Measurements from ENCODE around the gene RBM12.
"Not testable (repeated sequence)": the region's sequence is repeated elsewhere in the genome, so short reads cannot be mapped to it uniquely, and the experiment has no call there.

Gene RBM12

DNA sequence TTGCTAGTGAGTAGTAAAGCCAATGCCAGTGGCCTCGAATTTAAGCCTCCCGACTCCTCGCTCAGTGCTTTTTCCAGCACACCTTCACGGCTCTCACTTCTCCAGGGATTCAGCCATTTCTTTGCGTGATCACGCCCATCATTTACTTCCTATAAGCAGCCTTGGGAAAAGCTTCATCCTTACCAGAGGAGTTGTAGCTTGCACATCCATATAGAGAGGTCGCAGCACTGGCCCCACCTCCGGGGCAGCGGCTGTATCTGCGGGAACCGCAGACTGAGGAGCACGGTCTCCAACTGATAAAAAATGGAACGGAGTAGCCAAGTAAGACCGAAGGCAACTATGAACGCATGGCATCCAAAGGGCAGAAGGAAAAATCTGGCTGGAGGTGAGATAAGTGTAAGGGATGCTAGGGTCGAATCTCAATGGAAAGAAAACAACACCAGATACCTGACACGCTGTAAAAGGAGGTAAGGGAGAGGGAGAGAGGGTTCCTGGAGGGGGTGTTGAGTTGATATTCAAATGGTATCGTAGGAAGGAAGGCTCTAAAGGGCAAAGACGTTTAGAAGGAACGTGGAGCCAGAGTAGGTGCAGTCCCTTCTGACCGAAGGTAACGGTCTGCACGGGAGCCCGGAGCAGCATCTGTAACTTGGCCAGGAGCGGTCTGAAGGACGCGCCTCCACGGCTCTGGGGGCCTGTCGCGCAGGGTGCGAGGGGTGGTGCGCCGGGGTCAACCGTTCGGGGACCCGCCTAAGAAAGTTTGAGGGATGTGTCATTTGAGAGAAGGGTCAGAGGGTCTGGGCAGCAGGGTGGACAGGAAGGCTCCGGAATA is 33.8 kb upstream of the RBM12 start:
- no peak for DNase-seq

DNA sequence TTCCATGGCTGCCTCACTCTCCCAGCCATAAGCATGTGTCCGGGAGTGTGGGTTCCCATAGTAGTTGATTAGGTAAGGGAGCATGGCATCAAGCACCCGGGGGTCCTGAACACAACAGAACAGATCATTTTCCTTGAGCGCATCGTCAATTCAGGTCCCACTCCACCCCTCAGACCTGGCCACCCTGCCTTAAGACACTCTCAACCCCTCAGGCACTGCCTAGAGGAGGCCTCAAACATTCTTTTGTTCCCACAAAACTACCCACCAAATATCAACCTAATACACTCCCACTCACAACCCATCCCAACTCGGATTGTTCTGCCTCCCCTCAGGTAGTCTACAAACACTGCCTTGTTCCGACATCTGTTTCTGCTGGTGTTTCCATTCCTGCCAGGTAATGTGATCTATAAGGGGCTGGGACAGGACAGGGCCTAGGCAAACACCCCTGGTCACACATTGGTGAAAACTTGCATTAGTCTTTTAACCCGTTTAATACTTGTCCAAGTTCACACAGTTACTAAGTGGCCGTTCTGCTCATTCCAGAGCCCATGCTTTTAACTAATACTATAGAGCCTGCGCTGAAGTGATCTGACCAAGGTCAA is 33.1 kb upstream of the RBM12 start:
- no peak for DNase-seq

DNA sequence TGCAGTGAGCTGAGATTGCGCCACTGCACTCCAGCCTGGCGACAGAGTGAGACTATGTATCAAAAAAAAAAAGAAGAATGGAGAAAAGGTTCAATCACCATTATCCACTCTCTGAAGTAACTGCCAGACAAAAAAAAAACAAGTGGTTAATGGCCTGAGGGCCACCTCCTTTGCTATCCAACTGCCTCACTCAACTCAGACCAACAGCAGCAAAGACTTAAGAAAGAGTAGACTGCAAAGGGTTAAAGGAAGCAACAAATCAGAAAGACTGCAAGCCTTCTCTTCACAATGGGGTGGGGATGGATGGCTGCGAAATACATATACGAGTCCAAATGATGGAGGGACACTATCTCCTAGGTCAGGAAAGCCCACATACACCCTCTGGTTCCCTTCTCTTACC is 31.3 kb upstream of the RBM12 start:
- DNase-seq, result no peak

DNA sequence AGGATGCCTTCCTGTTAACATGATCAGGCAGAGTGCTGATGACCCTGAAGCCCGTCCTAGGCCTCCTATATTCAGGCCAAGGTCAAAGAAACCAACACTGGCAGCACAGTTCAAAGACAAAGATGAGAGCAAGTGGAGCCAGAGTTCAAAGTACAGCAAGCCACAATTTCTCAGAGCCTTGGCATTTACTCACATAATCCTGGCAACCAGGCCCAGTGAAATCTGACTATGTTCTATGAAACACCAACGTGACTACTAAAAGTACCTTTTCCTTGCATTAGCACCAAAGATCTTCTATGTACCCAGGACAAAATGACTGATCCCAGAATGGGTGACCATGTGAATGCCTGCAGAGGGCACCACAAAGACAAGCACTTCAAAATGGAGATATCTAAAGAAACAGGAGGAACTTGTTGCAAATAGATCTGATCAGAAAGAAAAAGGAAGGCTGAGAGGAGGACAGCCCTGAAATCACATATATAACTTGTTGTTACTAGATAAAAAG is 30.6 kb upstream of the RBM12 start:
- no peak for DNase-seq

DNA sequence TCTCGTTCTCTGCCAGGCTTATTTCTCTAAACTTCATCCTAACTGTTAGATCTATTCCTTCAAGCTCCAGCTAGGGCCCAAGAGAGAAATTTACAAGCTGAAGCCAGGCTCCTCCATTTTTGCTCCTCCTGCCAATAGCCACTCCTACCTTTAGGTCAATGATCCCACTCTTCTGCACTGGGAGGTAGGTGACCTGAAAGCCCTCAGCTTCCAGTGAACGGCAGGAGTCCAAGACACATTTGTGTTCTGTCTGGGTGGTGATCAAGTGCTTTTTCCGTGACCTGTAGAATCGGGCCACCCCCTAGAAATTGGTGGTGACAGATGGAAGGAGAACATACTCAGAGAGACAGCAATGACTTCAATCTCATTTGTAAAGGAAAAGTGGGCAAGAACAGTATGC is 25.6 kb upstream of the RBM12 start:
- no peak for DNase-seq

DNA sequence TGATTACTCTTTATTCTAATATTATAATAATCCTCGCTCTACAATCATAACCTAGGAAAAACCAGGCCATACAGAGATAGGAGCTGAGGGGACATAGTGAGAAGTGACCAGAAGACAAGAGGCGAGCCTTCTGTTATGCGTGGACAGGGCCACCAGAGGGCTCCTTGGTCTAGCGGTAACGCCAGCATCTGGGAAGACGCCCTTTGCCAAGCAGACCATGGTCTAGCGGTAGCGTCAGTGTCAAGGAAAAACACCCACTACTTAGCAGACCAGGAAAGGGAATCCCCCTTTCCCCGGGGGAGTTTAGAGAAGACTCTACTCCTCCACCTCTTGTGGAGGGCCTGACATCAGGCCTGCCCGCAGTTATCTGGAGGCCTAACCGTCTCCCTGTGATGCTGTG is 22.2 kb upstream of the RBM12 start:
- DNase-seq, result not testable (repeated sequence)

DNA sequence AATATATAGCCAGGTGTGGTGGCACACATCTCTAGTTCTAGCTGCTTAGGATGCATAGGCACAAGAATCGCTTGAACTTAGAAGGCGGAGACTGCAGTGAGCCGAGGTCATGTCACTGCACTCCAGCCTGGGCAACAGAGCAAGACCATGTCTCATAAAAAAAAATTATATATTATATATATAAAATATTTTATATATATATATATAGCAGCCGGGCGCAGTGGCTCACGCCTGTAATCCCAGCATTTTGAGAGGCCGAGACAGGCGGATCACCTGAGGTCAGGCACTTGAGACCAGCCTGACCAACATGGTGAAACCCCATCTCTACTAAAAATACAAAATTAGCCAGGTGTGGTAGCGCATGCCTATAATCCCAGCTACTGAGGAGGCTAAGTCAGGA is 20.7 kb upstream of the RBM12 start:
- not testable (repeated sequence) for DNase-seq

DNA sequence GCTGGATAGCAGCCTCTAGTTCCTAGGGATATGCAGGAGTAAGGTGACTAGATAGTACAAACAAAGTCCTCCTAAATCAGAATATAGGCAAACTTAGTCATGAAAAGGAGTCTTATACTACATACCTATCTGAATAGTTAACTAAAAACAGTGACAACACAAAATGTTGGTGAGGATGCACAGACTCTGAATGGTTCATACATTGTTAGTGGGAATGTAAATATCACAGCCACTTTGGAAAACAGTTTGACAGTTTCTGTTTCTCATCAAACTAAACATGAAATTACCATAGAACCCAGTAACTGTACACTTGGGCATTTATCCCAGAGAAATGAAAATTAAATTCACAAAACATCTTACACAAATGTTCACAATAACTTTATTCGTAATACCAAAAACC is 17.3 kb upstream of the RBM12 start:
- DNase-seq, result no peak

DNA sequence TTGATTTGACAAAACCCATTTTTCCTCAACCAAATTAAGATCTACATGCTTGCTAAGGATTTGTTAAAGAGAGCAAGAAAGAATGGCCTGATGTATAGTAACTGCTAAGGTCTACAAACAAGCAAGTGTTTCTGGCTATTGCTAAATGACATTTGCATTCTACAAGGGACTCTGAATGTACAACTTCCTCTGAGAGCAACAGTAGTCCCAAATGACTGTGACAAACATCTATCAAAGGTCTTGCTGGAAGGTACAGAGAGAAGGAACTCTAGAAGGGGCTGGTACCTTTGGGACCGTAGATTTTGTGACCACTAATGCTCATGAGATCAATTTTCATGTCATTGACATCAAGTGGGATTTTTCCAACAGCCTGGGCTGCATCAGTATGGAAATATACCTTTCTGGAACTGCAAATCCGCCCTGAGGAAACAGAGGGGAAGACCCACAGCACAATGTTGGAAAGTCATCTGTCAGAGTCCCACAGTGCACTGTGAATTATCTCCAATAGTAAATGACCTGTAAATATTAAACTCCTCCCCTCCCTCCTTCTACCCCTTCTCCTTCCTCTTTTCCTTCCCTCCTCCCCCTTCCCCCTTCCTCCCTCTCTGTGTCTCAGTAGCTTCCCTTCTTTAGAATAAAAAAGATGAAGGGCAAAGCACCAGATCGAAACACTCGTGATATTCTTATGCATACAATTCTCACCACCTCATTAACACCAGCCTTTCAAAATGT is 15.9 kb upstream of the RBM12 start:
- DNase-seq, result no peak

DNA sequence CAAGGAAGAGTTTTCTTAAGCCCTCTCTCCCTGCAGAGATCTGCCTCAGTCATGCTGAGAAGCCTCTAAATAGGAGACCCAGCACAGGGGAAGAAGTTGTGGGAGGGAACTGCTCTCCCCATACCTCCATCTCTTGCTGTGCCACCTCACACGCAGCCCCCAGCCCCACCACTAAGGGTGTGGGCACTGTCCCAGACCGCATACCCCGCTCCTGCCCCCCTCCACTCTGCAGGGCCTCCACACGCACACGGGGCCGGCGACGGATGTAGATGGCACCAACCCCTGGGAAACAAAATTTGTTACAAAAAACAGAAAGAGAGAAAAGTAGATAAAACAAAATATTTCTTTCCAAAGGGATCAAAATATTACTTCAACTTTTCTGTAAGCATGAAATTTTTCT is 10.2 kb upstream of the RBM12 start:
- no peak for DNase-seq

DNA sequence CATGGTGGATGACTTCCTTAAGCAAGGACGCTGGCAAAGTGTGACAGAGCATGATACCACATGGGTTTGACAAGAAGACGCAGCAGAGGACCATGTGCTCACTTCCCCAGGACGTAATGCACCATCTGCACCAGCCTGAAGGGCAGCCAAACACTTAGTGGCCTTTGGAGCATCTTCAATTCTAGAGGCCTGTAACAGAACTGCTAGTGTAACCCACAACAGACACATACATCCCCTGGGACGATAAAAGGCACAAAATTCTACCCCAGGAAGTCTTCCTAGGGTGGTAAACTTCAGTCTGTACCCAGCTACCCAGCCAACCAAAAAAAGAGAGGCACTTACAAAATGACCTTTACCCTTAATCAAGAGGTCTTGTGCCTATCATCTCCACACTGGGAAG is 9.2 kb upstream of the RBM12 start:
- DNase-seq, result no peak

DNA sequence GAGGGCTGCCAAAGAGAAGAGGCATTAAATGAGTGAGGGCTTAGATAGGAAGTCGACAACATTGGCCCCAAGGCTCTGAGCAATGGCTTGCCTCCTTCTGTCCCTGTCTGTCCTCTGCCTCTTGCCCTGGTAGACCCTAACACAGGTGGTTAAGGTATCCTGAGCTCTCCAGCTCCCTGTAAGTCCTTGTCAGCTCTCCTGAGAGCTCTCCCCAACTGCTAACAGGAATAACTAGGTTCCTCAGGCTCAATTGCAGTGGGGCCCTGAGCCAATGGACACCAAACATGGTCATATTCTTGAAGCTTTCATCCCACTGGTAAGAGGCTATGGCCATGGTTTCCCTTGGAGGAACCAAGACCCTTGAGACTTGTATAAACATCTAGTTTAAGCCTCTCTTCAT is 5.0 kb upstream of the RBM12 start:
- DNase-seq, result no peak

DNA sequence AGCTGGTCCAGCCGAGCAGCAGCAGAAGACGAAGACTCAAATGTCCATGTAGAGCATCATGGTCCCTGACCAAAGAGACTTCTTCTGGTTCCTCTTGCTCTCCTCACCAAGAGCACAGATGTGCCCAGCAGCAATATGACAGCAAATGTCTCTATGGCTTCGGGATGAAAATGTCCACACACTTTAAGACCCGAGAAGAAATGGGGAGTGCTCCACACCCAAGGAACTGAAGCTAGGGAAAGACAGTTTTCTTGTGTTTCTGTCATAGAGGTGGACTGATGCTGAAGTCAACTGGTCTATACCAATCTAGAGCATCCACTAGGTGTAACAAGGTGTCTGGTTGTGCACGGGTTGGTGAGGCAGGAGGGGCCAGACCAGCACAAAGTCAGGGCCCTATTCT is 4.5 kb upstream of the RBM12 start:
- no peak for DNase-seq

DNA sequence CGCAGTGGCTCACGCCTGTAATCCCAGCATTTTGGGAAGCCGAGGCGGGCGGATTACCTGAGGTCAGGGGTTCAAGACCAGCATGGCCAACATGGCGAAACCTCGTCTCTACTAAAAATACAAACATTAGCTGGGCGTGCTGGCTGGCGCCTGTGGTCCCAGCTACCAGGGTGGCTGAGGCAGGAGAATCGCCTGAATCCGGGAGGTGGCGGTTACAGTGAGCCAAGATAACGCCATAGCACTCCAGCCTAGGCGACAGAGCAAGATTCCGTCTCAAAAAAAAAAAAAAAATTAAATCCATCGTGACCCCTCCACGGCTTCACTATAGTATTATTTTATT is 1.2 kb upstream of the RBM12 start:
- no peak for DNase-seq

DNA sequence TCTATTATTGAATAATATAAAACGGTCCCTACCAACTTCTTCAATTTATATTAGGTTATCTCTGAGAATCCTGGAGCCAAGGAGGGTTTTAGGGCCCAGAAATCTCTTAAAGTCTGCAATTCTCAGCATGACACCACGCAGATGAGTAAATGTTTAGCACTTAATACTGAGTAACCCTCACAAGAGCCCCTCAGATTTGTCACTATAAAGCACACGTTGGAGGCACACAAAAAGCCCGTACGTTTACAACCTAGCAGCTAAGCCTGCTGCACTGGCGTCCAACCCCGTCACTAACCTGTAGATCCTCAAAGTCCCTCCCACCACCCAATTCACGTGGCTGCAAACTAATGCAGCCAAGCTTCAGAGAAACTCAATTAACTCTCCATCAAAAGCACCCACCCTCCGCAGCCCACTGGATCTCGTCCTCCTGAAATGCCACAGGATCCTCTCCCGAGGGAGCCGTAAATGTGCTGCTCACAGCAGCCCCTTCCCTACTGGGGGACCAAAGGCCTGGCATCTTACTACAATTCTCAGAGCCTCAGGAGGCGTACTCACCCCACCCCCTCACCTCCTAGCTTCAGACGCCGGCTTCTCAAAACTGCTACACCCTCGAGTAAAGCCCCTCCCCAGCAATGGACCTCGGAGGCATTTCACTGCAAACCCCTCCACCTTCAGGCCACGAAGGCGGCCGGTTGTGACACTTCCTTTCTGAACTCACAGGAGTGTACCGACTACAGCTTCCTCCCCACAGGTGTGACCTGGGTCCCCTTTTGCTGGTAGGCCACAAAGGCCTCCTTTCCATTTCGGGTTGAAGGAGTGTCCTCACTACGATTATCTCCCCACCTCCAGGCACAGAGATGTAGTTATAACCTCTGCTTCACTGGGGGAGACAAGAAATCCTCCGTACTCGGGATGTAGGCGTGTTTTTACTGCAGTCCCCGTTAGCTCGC is 909 bp downstream of the RBM12 start:
- DNase-seq, result peak; percentile 21

DNA sequence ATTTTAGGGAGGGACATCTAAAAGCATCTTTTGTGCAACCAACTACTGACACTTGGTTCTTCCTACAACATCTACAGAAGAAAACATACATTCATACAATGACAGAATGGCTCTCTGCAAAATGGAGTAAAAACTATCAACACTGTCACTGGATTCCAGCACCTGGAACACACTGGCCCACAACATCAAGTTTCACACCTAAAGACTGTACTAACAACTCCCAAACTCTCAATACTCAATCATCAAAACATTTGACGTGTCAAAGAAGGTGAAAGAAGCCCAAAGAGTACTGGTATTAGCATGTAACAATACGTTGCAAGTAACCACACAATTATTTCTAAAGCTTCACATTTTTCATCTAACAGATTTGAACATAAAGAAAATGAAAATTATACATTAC is 2.1 kb downstream of the RBM12 start:
- DNase-seq, result no peak

DNA sequence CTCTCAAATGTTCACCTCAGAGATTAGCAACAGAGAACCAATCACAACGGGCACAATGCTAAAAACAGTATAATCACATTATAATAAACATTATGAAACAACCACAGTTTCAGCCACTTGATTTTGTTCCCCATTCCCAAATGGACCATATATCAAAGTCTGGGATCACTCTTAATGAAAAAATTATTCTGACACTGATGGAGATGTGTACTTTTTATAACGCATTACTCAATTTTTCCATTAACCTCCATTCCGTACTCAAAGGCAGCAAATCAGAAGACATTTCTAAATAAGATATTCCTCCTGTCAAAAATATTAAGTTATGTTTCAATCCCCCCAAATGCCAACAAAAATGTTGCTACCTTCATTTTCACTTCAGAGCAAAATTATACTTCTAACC is 2.8 kb downstream of the RBM12 start:
- no peak for DNase-seq

DNA sequence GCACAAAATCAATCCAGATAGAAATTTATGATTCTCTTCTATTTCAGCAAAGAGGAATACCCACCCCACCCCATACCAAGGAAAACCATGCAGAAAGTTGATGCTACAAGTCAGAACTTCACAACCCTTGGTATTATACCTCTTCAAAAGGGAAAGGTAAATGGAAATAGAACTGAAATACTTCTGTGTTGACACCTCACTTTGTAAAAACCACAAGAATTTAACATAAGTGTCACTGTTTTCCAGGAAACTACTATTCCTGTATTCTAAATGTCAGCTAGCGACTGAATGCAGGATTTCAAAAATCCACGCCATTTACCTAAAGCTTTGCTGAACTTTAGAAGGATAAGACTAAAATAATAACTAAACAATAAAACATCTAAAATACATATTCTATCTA is 3.6 kb downstream of the RBM12 start:
- peak; percentile 16 for DNase-seq

DNA sequence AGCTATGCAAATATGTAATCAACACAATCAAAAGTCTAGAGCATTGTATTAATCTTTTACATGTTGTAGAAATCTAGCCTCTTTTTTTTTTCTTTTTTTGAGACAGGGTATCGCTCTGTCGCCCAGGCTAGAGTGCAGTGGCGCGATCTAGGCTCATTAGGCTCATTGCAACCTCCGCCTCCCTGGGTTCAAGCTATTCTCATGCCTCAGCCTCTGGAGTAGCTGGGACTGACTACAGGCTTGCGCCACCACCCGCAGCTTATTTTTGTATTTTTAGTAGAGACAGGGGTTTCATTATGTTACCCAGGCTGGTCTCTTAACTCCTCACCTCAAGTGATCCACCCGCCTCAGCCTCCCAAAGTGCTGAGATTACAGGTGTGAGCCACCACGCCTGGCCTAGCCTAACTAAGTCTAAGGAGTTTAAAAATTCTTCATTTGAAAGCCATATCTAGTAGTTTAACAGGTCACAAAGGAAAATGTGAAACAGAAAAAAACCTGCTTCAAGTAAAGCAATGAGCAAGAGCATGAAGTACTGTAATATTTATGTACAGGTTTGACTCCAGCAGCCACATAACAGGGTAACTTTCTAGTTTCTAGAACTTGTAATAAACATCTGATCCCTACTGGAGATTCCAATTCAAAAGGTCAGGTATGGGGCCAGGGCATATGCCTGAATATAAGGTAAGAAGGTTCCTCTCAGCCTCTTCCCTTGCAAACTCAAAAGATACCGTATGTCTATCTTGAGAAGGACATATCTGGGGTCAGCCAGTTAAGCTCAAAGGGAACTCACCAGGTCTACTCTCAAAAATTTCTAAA is 4.4 kb downstream of the RBM12 start:
- no peak for DNase-seq

DNA sequence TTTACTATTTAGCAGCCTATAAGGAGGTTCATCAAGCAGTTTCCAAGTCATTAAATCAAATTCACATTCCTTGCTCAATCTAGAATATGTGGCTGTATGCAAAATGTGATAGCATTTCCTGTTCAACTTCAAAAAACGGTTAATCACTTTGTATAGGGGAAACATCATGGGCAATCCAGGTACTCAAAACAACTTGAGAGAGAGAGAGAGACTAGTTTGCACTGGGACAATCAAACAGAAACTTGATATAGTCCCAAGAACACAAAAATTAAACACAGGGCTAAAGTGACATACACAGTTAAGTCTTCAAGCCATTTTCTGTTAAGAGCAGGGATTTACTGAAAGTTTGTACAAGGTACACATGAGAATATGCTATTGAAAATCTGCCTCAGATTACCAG is 7.4 kb downstream of the RBM12 start:
- DNase-seq, result no peak

DNA sequence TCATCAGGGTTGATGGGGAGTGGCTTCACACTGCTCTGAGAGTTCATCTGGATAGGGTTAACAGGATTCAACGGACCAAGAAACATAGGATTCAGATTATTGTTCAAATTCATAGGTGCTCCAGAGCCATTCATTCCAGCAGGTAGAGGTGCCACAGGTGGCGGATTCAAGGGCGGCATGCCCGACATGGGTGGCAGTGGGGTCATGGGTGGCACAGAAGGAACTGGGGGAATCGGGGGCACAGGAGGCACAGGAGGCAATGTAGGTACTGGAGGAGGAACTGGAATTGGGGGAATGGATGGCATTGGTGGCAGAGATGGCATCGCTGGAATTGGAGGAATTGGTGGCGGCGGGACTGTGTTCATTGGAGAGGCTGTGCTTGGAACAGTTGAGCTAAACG is 10.3 kb downstream of the RBM12 start:
- no peak for DNase-seq

DNA sequence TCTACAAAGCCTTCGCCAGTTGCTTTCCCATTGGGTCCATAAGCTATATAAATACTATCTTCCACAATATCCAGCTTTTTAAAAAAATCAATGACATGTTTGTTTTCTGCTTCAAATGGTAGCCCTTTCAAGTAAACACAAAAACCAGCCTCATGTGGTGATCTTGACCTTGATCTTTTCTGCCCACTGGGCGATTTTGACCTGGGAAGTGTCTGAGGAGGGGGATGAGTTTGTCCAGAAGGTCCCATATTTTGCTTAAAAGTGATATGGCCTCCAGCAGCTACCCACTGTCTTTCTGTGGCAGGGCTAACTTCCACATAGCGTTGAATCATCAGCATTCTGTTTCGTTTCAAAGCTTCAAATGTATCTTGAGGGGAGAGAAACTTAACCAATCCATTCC is 10.8 kb downstream of the RBM12 start:
- DNase-seq, result no peak
